SU-DHL-6 (cell line): ENCODE results near the gene ITPR2.

Experiments
- CTCF ChIP-seq: fragments of 200-600 bp; sonication (generic); IDR thresholded peaks from one replicate; pipeline ENCODE4 v1.5.1; 2017; ENCODE audit warnings: antibody characterized with exemption, mild to moderate bottlenecking, low read length, moderate library complexity; ENCODE audit not compliant: insufficient read depth, poor library complexity, severe bottlenecking
- EZH2phosphoT487 ChIP-seq: fragments of 200-600 bp; sonication (generic), shearing (Covaris generic); conservative IDR thresholded peaks from 2 replicates; pipeline ENCODE4 v1.6.1; 2018; ENCODE audit warnings: mild to moderate bottlenecking, antibody characterized with exemption, low read length, moderate library complexity, mixed read lengths

GRCh38 chr12:26648066-26648465 is 184.9 kb downstream of the ITPR2 start:
- TF ChIP-seq CTCF (no peak), EZH2phosphoT487 (no peak)
